Ishikawa (cell line): ENCODE measurements around the gene CFAP90.

Experiments used
- CREB1 ChIP-seq: IDR thresholded peaks from 2 replicates; pipeline ENCODE4 v1.6.1; 2012; ENCODE audit warnings: low read depth
- MAX ChIP-seq: IDR thresholded peaks from 2 replicates; pipeline ENCODE4 v1.6.1; 2012
- NFIC ChIP-seq: IDR thresholded peaks from 2 replicates; pipeline ENCODE4 v1.6.1; 2012
- RAD21 ChIP-seq: IDR thresholded peaks from 2 replicates; pipeline ENCODE4 v1.6.1; 2012; ENCODE audit warnings: low read depth
- REST ChIP-seq: IDR thresholded peaks from 2 replicates; pipeline ENCODE4 v1.6.1; 2012; ENCODE audit warnings: low read depth, mild to moderate bottlenecking
- TAF1 ChIP-seq: IDR thresholded peaks from 2 replicates; pipeline ENCODE4 v1.6.1; 2012; ENCODE audit warnings: low read depth, mild to moderate bottlenecking
- TEAD4 ChIP-seq: IDR thresholded peaks from 2 replicates; pipeline ENCODE4 v1.6.1; 2012
- YY1 ChIP-seq: IDR thresholded peaks from 2 replicates; pipeline ENCODE4 v1.6.1; 2012; ENCODE audit warnings: low read depth
- ZBTB7A ChIP-seq: IDR thresholded peaks from 2 replicates; pipeline ENCODE4 v1.6.1; 2012; ENCODE audit warnings: low read depth

GRCh38 chr5:7873216-7873615 is 22.3 kb upstream of the CFAP90 start:
- no peak for TF ChIP-seq RAD21
- no peak for TF ChIP-seq REST
- no peak for TF ChIP-seq MAX
- no peak for TF ChIP-seq CREB1
- no peak for TF ChIP-seq YY1
- TF ChIP-seq TAF1: no peak
- TF ChIP-seq ZBTB7A: no peak
- TF ChIP-seq NFIC: no peak
- no peak for TF ChIP-seq TEAD4
